Hindlimb muscle (tissue), 1 donor: ENCODE data around the gene CYP2A13. TPM values are rescaled to one million over a fixed set of nuclear protein-coding genes. Genes with fewer than 3 reads are reported as not detected.
"Not testable (repeated sequence)": the region's sequence is repeated elsewhere in the genome, so short reads cannot be mapped to it uniquely, and the experiment has no call there.

Source experiments
- DNase-seq: peaks from one replicate; pipeline ENCODE4 v3.0.0-alpha.2; 2013
- polyA plus RNA-seq: library from polyadenylated mRNA; unstranded; fragments of 120-200 nt; gene quantifications from one replicate; pipeline ENCODE4 v1.2.1, GENCODE V29; 2013; ENCODE audit not compliant: insufficient read length

The CYP2A13 gene
- not detected for polyA plus RNA-seq

- no peak for DNase-seq
Measured at GRCh38 chr19:41088151-41088550, at the start of gene CYP2A13. Gene CYP2A13 (plus strand): TSS chr19:41088451. CDS start chr19:41088472, 21 bp downstream.

- no peak for DNase-seq
Measured at GRCh38 chr19:41039806-41040205, 48.4 kb upstream of the CYP2A13 start.

GRCh38 chr19:41045095-41045494, 43.2 kb upstream of the CYP2A13 start:
- DNase-seq = not testable (repeated sequence)

GRCh38 chr19:41050426-41050825, 37.8 kb upstream of the CYP2A13 start:
- DNase-seq = no peak

- DNase-seq = not testable (repeated sequence)
Measured at GRCh38 chr19:41052162-41052561, 36.1 kb upstream of the CYP2A13 start.

- not testable (repeated sequence) for DNase-seq
Measured at GRCh38 chr19:41053331-41053730, 34.9 kb upstream of the CYP2A13 start.

- DNase-seq = no peak
Measured at GRCh38 chr19:41064974-41065569, 23.2 kb upstream of the CYP2A13 start.

GRCh38 chr19:41076286-41076685, 12.0 kb upstream of the CYP2A13 start:
- no peak for DNase-seq

GRCh38 chr19:41083516-41083915, 4.7 kb upstream of the CYP2A13 start:
- DNase-seq = no peak

GRCh38 chr19:41085748-41086415, 2.4 kb upstream of the CYP2A13 start:
- DNase-seq = no peak

- DNase-seq = no peak
Measured at GRCh38 chr19:41089959-41090358, 1.7 kb downstream of the CYP2A13 start.

- DNase-seq = no peak
Measured at GRCh38 chr19:41095703-41096102, 7.5 kb downstream of the CYP2A13 start.

GRCh38 chr19:41096353-41096752, 8.1 kb downstream of the CYP2A13 start:
- no peak for DNase-seq

GRCh38 chr19:41097302-41097701, 9.1 kb downstream of the CYP2A13 start:
- DNase-seq = no peak

- DNase-seq = no peak
Measured at GRCh38 chr19:41098762-41099161, 10.5 kb downstream of the CYP2A13 start.

GRCh38 chr19:41102210-41102609, 14.0 kb downstream of the CYP2A13 start:
- DNase-seq = not testable (repeated sequence)

GRCh38 chr19:41106177-41106576, 17.9 kb downstream of the CYP2A13 start:
- DNase-seq = no peak

GRCh38 chr19:41111296-41111695, 23.0 kb downstream of the CYP2A13 start:
- DNase-seq = no peak

- DNase-seq = no peak
Measured at GRCh38 chr19:41111750-41112295, 23.6 kb downstream of the CYP2A13 start.

- DNase-seq = no peak
Measured at GRCh38 chr19:41112728-41113290, 24.6 kb downstream of the CYP2A13 start.

- no peak for DNase-seq
Measured at GRCh38 chr19:41114132-41114531, 25.9 kb downstream of the CYP2A13 start, which contains the start of gene CYP2F1. Gene CYP2F1 (plus strand): TSS chr19:41114432. CDS start chr19:41116189, 1,757 bp downstream.

GRCh38 chr19:41116261-41116660, 28.0 kb downstream of the CYP2A13 start:
- no peak for DNase-seq
